AG09319 (cell line): ENCODE data around the gene CHI3L2.

Source experiments
- DNase-seq: peaks from one replicate; pipeline ENCODE4 v3.0.0-alpha.2; 2010; ENCODE audit warnings: low read depth; ENCODE audit errors: extremely low read depth
- TF ChIP-seq, protein P1 (sequence below): IDR thresholded peaks from 2 replicates; pipeline ENCODE4 v1.5.1; 2011; ENCODE audit warnings: low read depth, mild to moderate bottlenecking, inconsistent platforms, low read length, moderate library complexity

The CHI3L2 gene

DNA sequence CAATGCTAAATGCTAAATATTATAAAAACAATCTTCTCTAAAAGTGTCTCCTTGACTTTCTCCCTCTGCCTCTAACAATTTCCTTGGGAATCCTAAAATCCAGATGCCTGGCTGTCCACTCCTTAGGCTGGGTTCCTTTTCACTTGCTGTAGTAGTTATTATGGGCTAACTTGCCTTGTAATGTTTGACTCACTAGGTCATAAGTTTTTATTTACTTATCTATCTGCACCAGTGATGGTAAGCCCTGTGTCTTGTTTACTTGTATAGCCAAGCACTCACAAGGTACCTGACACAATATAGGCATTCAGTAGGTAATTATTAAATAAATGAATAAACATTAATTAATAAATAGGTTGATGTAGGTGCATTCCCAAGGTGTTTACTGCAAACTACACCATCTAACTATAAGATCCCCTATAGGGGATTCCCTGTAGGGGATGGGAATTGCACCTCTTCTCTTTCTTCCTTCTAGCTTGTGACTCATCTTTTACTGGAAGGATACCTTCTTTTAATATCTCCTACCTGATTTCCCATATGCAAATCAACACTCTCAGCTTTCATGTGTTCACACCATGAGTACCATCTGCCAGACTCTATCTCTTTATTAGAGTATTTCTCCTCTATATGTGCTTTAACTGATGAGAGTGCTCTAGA, 48.4 kb downstream of the CHI3L2 start:
- TF ChIP-seq, protein P1, sequence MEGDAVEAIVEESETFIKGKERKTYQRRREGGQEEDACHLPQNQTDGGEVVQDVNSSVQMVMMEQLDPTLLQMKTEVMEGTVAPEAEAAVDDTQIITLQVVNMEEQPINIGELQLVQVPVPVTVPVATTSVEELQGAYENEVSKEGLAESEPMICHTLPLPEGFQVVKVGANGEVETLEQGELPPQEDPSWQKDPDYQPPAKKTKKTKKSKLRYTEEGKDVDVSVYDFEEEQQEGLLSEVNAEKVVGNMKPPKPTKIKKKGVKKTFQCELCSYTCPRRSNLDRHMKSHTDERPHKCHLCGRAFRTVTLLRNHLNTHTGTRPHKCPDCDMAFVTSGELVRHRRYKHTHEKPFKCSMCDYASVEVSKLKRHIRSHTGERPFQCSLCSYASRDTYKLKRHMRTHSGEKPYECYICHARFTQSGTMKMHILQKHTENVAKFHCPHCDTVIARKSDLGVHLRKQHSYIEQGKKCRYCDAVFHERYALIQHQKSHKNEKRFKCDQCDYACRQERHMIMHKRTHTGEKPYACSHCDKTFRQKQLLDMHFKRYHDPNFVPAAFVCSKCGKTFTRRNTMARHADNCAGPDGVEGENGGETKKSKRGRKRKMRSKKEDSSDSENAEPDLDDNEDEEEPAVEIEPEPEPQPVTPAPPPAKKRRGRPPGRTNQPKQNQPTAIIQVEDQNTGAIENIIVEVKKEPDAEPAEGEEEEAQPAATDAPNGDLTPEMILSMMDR = no peak
- DNase-seq = no peak

DNA sequence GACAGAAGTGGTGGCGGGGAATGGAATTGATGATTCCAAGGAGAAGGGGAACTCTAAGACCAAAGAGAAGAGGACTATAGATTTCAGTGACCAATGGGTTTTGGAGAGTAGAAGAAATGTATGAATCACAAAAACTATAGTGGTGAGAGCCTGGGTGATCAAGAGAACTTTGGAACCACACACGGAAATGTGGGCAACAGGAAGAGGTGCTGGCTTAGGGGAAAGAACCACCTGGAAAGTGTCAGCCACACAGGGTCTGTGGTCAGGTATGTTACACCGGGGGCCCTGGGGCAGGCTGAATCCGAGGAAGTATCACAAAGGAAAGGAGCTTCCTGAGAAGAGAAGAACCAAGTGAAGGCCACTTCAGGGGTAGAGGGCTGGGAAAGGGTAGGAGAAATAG, 51.6 kb downstream of the CHI3L2 start:
- DNase-seq = no peak
- TF ChIP-seq, protein P1 = no peak

DNA sequence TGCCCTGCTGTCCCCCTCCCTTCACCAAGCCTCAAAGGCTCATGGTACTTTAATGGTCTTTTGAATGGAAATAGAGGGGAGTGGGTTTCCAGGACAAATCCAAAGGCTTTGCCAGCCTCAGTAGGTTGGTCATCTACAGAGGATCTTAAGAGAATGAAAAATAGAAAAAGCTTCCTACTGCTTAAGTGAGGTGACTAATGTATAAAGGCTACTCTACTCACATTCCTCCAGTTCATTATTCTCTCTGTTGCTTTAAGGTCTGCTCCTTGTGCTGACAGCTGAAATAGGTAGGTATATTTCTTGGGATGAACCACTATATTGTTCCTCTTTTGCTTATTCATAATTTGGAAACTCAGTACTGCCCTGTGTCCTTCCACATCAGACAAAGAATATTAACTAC, 52.8 kb downstream of the CHI3L2 start:
- no peak for DNase-seq
- TF ChIP-seq, protein P1 = no peak

DNA sequence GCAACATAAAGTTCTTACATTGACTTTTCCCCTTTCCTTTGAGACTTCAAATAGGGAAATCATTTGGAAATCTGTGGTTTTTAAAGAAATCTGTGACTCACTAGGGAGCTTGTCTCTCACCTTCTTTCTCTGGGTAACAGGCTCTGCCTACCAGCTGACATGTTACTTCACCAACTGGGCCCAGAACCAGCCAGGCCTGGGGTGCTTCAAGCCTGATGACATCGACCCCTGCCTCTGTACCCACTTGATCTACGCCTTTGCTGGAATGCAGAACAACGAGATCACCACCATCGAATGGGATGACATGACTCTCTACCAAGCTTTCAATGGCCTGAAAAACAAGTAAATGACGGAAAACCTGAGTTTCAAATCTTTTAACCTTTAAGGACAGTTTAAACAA, 53.9 kb downstream of the CHI3L2 start:
- DNase-seq = no peak
- TF ChIP-seq, protein P1 = no peak

DNA sequence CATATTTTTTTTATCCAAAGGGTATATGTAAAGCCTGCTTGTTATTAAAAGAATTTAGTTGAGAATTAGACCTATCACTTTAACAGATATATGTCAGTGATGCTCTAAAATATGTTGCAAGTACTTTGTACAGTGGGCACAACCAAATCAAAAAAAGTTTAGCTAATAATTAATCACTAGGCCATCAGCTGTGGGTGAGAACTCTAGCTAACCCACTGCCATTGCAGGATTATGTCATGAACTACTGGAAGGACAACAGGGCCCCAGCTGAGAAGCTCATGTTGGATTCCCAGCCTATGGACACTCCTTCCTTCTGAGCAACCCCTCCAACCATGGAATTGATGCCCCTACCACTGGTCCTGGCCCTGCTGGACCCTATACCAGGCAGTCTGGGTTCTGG, 56.3 kb downstream of the CHI3L2 start:
- DNase-seq = no peak
- TF ChIP-seq, protein P1 = no peak

DNA sequence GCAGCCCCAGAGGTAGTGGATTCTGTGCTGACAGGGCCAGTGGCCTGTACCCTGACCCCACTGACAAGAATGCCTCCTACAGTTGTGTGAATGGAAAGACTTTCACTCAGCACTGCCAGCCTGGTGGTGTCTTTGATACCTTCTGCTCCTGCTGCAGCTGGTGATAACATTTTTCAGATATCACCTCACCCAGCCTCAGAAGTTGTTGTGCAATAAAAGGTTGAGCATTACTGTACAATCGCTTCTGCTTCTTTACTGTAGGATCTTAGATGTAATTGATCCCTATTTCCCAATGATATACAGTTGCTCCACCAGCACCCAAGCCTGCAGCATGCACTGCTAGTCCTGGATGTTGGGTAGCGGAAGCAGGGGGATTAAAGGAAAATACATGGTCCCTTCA, 58.4 kb downstream of the CHI3L2 start:
- TF ChIP-seq, protein P1 = no peak
- no peak for DNase-seq

DNA sequence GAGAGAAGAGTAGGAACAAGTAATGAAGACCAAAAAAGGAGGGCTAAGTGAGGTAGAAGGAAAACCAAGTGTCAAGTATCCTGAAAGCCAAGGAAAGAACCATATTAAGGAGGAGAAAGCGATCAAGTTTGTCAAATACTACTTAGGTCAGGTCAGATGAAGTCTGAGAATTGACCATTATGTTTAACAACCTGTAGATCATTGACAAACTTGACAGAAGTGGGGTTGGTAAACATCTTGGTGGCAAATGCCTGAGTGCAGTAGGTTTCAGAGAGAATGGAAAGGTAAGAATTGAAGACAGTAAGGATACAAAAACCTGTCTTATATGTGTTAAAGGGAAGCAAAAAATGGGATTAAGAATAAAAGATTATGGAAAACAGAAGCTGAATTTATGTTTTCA, 59.4 kb downstream of the CHI3L2 start:
- no peak for DNase-seq
- TF ChIP-seq, protein P1 = no peak
